Left lung (tissue), 10 donors: ENCODE data around the gene GPR107. TPM values are rescaled to one million over a fixed set of nuclear protein-coding genes. Genes with fewer than 3 reads are reported as not detected.

ENCODE experiments used
- ATAC-seq: fragments of 200-7000 bp; cut with Tn5 transposase; one replicate; pipeline ENCODE4 v1.9.1; 2020; ENCODE audit warnings: moderate library complexity
- DNase-seq, 4 donors: peaks; one replicate each; pipeline ENCODE4 v3.0.0-alpha.2; 2013 to 2020
- H3K27ac ChIP-seq, 2 donors: fragments of 200-600 bp; sonication (generic) in 1 of 2; one replicate each; pipeline versions ENCODE4 v1.5.0 to v1.8.0; 2020 to 2021
- H3K27me3 ChIP-seq, 2 donors: fragments of 200-600 bp; sonication (generic) in 1 of 2; one replicate each; pipeline versions ENCODE4 v1.5.0 to v1.8.0; 2020 to 2021
- H3K36me3 ChIP-seq, 2 donors: fragments of 200-600 bp; sonication (generic) in 1 of 2; one replicate each; pipeline versions ENCODE4 v1.5.0 to v1.8.0; 2020 to 2021
- H3K4me1 ChIP-seq, 2 donors: fragments of 200-600 bp; one replicate each; pipeline ENCODE4 v1.8.0; 2021
- H3K4me3 ChIP-seq, 2 donors: fragments of 200-600 bp; sonication (generic) in 1 of 2; one replicate each; pipeline versions ENCODE4 v1.5.0 to v1.8.0; 2020 to 2021; ENCODE audit warnings: mild to moderate bottlenecking in 1 of 2
- H3K9me3 ChIP-seq, 2 donors: fragments of 200-600 bp; sonication (generic) in 1 of 2; one replicate each; pipeline versions ENCODE4 v1.5.0 to v1.8.0; 2020 to 2021
- intact Hi-C, 2 donors: fragments of 100-400 bp; cut with DNase I; formaldehyde crosslinking; loops; one replicate each; pipeline versions ENCODE4 v1.11.2 to v1.14.2; 2022
- polyA plus RNA-seq, 6 donors: library from polyadenylated mRNA; unstranded; fragments of 120-200 nt; gene quantifications; one replicate each; pipeline ENCODE4 v1.2.1, GENCODE V29; 2013; ENCODE audit not compliant: insufficient read length in 6 of 6
- total RNA-seq, 2 donors: library from RNA; stranded (reverse); fragmentation: NEBNext Ultra II Directional; extraction: Animal tissue kit (Norgen Biotek cat#: 25700); gene quantifications; one replicate each; pipeline ENCODE4 v1.2.1, GENCODE V29; 2021
- TF ChIP-seq, protein P1 (sequence below), 2 donors: fragments of 200-600 bp; sonication (generic) in 1 of 2; IDR thresholded peaks; one replicate each; pipeline versions ENCODE4 v1.5.0 to v1.8.0; 2021; ENCODE audit warnings: antibody characterized with exemption in 2 of 2
- donor health status: DM: no; HTN: yes; CAD: no.
- donor health status: DM: no; HTN: no; CAD: no.

Gene GPR107
- total and polyA plus RNA-seq, 8 donors = 43.0 to 52.4 (median 47.6) TPM

GRCh38 chr9:130128733-130129431 lies 75.2 kb downstream of the GPR107 start:
- intact Hi-C loops = loop anchor here in 1 of 2 donors (10.0 kb wide), 1 partner anchor 106 kb away; no protein-coding TSS in a partner anchor
- peaks cover 11 to 33% of the 10 kb centered on the region in 2 donors for H3K4me1 ChIP-seq
- DNase-seq = peak in 1 of 4 donors; percentile 76
- H3K27me3 ChIP-seq = no peaks in the 10 kb centered on the region
- H3K36me3 ChIP-seq = peaks cover 0 to 90% of the 10 kb centered on the region in 2 donors
- TF ChIP-seq, protein P1, sequence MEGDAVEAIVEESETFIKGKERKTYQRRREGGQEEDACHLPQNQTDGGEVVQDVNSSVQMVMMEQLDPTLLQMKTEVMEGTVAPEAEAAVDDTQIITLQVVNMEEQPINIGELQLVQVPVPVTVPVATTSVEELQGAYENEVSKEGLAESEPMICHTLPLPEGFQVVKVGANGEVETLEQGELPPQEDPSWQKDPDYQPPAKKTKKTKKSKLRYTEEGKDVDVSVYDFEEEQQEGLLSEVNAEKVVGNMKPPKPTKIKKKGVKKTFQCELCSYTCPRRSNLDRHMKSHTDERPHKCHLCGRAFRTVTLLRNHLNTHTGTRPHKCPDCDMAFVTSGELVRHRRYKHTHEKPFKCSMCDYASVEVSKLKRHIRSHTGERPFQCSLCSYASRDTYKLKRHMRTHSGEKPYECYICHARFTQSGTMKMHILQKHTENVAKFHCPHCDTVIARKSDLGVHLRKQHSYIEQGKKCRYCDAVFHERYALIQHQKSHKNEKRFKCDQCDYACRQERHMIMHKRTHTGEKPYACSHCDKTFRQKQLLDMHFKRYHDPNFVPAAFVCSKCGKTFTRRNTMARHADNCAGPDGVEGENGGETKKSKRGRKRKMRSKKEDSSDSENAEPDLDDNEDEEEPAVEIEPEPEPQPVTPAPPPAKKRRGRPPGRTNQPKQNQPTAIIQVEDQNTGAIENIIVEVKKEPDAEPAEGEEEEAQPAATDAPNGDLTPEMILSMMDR (IDR thresholded peaks at IDR 0.05) = no peak
- peak; percentile 78 for ATAC-seq
- H3K4me3 ChIP-seq = no peak overlapping the region
- H3K9me3 ChIP-seq = no peaks in the 10 kb centered on the region
- peak overlapping the region; percentile 74 to 81 for H3K27ac ChIP-seq

DNA sequence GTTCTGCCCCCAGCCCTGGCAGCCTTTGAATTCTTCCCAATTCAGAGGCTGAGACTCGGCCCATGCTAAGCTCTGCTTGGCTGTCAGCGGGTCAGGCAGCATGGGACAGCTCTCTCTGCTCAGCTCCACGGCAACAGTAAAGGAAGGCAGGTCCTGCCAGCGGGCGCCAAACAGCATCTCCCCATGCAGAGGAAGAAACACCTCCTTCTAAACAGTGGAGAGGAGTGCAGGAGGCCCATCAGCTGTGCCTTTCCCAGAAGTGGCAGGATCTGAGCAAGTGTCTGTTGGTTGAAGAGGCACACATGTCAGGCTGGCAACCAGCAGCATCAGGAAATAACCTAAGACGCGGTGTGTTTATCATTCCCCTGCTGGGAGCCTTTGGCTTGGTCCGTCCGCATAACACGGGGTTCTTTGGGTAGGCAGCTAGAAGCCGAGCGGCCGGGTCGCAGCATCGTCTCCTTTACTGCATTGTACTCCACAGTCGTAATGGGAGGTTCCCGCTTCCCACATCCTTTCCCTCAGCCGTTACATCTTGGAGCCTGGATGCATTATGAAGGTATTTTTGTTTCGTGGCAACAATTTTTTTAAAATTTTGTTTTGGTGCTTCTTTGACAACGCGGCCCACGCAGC lies 75.8 kb downstream of the GPR107 start:
- Histone ChIP-seq H3K4me3 (no peak overlapping the region), H3K27me3 (no peaks in the 10 kb centered on the region), H3K4me1 (peaks cover 11 to 33% of the 10 kb centered on the region in 2 donors), H3K9me3 (no peaks in the 10 kb centered on the region), H3K36me3 (peaks cover 0 to 84% of the 10 kb centered on the region in 2 donors), H3K27ac (peak overlapping the region; percentile 74 to 81)
- peak; percentile 13 for ATAC-seq
- TF ChIP-seq, protein P1 (IDR thresholded peaks at IDR 0.05) = no peak
- no peak for DNase-seq
- intact Hi-C loops = loop anchor here in 1 of 2 donors (10.0 kb wide), 1 partner anchor 105 kb away; no protein-coding TSS in a partner anchor

GRCh38 chr9:130132746-130133145 lies 79.0 kb downstream of the GPR107 start:
- Histone ChIP-seq H3K36me3 (peaks cover 0 to 89% of the 10 kb centered on the region in 2 donors), H3K9me3 (no peaks in the 10 kb centered on the region), H3K27me3 (no peaks in the 10 kb centered on the region), H3K4me3 (no peak overlapping the region), H3K4me1 (peaks cover 13 to 33% of the 10 kb centered on the region in 2 donors), H3K27ac (no peak overlapping the region)
- DNase-seq (no peak), ATAC-seq (no peak)
- TF ChIP-seq, protein P1 (IDR thresholded peaks at IDR 0.05) = no peak
- intact Hi-C loops = no loop called here

- intact Hi-C loops = no loop called here
- Histone ChIP-seq H3K27me3 (peaks cover 0 to 4% of the 10 kb centered on the region in 2 donors), H3K36me3 (peaks cover 0 to 45% of the 10 kb centered on the region in 2 donors), H3K4me3 (no peak overlapping the region), H3K9me3 (no peaks in the 10 kb centered on the region), H3K27ac (peak overlapping the region in 1 of 2 donors; percentile 55), H3K4me1 (peaks cover 3 to 23% of the 10 kb centered on the region in 2 donors)
- DNase-seq (no peak), ATAC-seq (no peak)
- TF ChIP-seq, protein P1 (IDR thresholded peaks at IDR 0.05) = no peak
Observed at GRCh38 chr9:130137081-130137640, 83.5 kb downstream of the GPR107 start.

GRCh38 chr9:130137641-130138081 lies 84.0 kb downstream of the GPR107 start:
- intact Hi-C loops = no loop called here
- ATAC-seq (no peak), DNase-seq (no peak)
- Histone ChIP-seq H3K27ac (peak overlapping the region; percentile 30 to 55), H3K9me3 (no peaks in the 10 kb centered on the region), H3K27me3 (peaks cover 0 to 9% of the 10 kb centered on the region in 2 donors), H3K4me1 (peaks cover 3 to 23% of the 10 kb centered on the region in 2 donors), H3K36me3 (peaks cover 0 to 41% of the 10 kb centered on the region in 2 donors), H3K4me3 (no peak overlapping the region)
- TF ChIP-seq, protein P1 (IDR thresholded peaks at IDR 0.05) = no peak
